ENCODE results near the gene SLC22A1.

SLC22A1 gene

DNA sequence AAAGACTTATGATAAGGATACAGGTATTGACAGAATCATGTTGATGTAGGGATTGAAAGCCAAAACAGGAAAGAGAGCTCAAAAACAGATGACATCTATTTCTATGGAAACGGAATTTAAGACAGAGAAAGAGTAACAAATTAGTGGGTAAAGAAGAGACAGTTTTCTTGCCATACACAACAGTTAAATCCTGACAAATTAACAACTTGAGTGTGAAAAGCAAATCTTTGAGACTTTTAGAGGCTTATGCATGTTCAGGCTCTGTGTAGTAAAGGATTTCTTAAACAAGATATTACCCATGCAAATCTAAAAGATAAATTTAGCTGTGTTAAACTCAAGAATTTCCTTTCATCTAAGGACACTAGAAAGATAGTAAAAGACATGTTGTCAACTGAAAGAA, 68.5 kb downstream of the SLC22A1 start:
- Mint-ChIP-seq H3K4me1 (ENCODE audit: low read depth) (no peaks in the 10 kb centered on the region), H3K9me3 (peaks cover 18% of the 10 kb centered on the region), H3K27me3 (peaks cover 3% of the 10 kb centered on the region), H3K36me3 (ENCODE audit: low read depth) (peaks cover 6% of the 10 kb centered on the region), H3K4me3 (no peak overlapping the region), H3K27ac (no peak overlapping the region)

DNA sequence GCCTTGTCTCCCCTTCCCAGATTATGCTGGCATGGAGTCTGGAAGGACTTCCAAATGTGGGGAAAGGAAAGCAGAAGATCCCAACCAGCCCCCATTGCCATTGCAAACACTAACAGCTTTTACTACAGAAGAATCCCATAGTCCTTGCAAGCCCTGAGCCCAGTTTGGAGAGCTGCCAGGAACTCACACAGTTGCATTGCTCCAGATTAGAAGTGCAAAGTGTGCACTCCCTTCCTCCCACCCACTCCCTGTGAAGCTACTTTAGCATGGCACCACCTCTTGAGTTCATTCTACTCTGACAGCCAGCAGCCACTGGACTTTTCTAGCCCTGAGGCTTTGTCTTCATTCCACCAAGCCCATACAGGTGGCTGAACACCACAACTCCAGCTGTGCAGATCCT, 69.4 kb downstream of the SLC22A1 start:
- Mint-ChIP-seq H3K9me3 (peaks cover 18% of the 10 kb centered on the region), H3K4me3 (no peak overlapping the region), H3K27me3 (no peaks in the 10 kb centered on the region), H3K4me1 (ENCODE audit: low read depth) (no peaks in the 10 kb centered on the region), H3K27ac (no peak overlapping the region), H3K36me3 (ENCODE audit: low read depth) (peaks cover 6% of the 10 kb centered on the region)

DNA sequence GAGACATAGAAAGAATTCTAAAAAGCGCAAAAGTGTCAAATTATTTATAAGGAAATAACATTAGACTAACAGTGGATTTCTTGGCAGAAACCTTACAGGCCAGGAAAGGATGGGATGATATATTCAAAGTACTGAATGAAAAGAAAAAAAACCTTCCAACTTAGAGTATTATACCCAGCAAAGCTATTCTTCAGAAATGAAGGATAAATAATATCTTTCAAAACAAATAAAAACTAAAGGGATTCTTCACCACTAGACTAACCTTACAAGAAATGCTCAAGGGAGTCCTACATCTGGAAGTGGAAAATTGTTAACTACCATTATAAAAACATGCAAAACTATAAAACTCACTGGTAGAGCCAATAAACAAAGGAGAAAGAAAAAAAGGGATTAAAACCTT, 71.2 kb downstream of the SLC22A1 start:
- H3K27me3 Mint-ChIP-seq = no peaks in the 10 kb centered on the region
- peaks cover 18% of the 10 kb centered on the region for H3K9me3 Mint-ChIP-seq
- peaks cover 6% of the 10 kb centered on the region for H3K36me3 Mint-ChIP-seq (ENCODE audit: low read depth)
- H3K27ac Mint-ChIP-seq = no peak overlapping the region
- H3K4me3 Mint-ChIP-seq = no peak overlapping the region
- no peaks in the 10 kb centered on the region for H3K4me1 Mint-ChIP-seq (ENCODE audit: low read depth)

DNA sequence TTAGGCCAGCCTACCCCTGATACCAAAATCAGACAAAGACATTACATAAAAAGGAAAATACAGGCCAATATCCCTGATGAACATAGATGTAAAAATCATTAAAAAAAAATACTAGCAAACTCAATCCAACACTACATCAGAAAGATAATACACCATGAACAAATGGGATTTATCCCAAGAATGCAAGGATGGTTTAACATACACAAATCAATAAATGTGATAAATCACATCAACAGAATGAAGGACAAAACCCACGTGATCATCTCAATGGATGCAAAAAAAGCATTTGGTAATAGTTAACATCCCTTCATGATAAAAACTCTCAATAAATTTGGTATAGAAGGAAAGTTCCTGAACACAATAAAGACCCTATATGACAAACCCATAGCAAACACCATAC, 73.2 kb downstream of the SLC22A1 start:
- Mint-ChIP-seq H3K27ac (no peak overlapping the region), H3K4me3 (no peak overlapping the region), H3K36me3 (ENCODE audit: low read depth) (peaks cover 6% of the 10 kb centered on the region), H3K27me3 (no peaks in the 10 kb centered on the region), H3K4me1 (ENCODE audit: low read depth) (no peaks in the 10 kb centered on the region), H3K9me3 (peaks cover 18% of the 10 kb centered on the region)

DNA sequence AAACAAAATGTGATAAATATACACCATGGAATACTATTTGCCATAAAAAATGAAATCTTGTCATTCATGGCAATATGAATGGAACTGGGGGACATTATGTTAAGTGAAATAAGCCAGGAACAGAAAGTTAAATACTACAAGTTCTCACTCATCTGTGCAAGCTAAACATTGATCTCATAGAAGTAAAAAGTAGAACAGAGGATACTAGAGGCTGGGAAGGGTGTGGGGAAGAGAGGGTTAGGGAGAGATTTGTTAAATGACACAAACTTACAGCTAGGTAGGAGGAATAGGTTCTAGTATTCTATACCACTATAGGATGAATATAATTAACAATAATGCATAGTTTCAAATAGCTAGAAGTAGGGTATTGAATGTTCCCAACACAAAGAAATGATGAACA, 76.0 kb downstream of the SLC22A1 start:
- H3K27me3 Mint-ChIP-seq = peaks cover 8% of the 10 kb centered on the region
- no peaks in the 10 kb centered on the region for H3K4me1 Mint-ChIP-seq (ENCODE audit: low read depth)
- H3K9me3 Mint-ChIP-seq = peaks cover 10% of the 10 kb centered on the region
- H3K27ac Mint-ChIP-seq = no peak overlapping the region
- H3K4me3 Mint-ChIP-seq = no peak overlapping the region
- no peaks in the 10 kb centered on the region for H3K36me3 Mint-ChIP-seq (ENCODE audit: low read depth)

DNA sequence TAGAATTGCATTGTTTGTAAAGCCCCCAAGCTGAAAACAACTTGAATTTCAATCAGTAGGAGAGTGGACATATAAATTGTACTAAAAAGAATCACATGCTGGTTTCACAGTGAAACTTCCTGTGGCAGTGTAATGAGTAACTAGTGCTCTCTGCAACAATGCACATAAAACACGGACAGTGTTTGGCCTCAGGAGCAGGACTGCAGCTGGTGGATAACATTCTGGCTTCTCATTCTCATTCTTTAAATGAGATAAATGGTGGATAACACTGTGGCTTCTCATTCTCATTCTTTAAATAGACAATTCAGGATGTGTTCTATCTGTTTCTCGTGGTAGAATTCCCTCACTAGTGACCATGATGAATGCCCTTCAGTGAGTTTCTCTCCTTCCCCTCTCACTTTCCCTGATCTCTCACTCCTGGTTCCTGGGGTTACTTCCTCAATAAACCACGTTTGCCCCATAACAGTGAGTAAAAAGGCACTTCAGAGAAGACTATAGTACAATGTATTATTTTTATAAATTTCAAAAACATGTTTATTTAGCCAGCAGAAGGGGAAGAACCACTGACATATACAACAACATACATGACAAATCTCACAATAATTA, 77.1 kb downstream of the SLC22A1 start:
- no peak overlapping the region for H3K4me3 Mint-ChIP-seq
- H3K36me3 Mint-ChIP-seq (ENCODE audit: low read depth) = no peaks in the 10 kb centered on the region
- no peaks in the 10 kb centered on the region for H3K4me1 Mint-ChIP-seq (ENCODE audit: low read depth)
- peaks cover 8% of the 10 kb centered on the region for H3K27me3 Mint-ChIP-seq
- H3K27ac Mint-ChIP-seq = no peak overlapping the region
- peaks cover 4% of the 10 kb centered on the region for H3K9me3 Mint-ChIP-seq

DNA sequence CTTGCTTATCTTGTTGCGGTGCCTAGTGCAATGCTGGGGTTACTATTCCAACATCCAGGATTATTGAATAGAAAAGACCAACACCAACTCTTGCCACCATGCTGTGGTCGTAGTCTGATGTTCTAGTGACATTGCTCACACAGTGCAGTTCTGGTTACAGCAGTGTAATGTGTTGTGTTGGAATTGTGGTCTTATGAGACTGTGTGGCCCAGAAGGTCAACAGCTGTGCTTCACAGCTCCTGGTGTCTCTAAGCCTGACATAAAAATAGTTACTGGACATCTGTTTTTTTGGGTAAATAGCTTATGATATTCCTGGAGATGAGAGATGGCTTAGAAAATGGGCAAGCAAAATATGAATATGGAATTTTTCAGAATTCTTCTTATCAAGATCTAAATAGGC, 79.4 kb downstream of the SLC22A1 start:
- no peak overlapping the region for H3K4me3 Mint-ChIP-seq
- peaks cover 3% of the 10 kb centered on the region for H3K9me3 Mint-ChIP-seq

DNA sequence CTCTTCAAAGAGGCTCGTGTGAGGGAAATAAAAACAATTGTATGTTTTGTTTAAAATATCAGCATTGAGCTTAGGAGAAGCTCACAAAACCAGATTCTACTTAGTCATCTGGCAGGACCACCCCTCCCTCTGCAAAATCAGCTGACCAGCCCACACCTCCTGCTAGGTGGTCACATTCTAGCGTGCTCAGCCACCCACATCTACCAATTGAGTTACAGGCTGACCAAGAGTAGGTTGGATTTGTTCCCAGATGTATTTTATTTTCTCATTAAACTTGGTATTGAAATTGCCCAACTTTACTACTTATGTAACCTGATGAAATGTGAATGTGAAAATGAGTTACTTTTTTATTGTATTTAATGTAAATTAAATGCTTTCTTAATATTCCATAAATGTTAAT, 80.8 kb downstream of the SLC22A1 start:
- H3K27ac Mint-ChIP-seq = no peak overlapping the region
- H3K4me1 Mint-ChIP-seq (ENCODE audit: low read depth) = no peaks in the 10 kb centered on the region
- H3K4me3 Mint-ChIP-seq = no peak overlapping the region
- H3K36me3 Mint-ChIP-seq (ENCODE audit: low read depth) = no peaks in the 10 kb centered on the region
- H3K27me3 Mint-ChIP-seq = peaks cover 21% of the 10 kb centered on the region
- peaks cover 3% of the 10 kb centered on the region for H3K9me3 Mint-ChIP-seq

More for the DNA sequence above, 79.4 kb downstream of the SLC22A1 start:
- Mint-ChIP-seq H3K36me3 (ENCODE audit: low read depth) (no peaks in the 10 kb centered on the region), H3K27me3 (peaks cover 14% of the 10 kb centered on the region), H3K27ac (no peak overlapping the region), H3K4me1 (ENCODE audit: low read depth) (no peaks in the 10 kb centered on the region)

DNA sequence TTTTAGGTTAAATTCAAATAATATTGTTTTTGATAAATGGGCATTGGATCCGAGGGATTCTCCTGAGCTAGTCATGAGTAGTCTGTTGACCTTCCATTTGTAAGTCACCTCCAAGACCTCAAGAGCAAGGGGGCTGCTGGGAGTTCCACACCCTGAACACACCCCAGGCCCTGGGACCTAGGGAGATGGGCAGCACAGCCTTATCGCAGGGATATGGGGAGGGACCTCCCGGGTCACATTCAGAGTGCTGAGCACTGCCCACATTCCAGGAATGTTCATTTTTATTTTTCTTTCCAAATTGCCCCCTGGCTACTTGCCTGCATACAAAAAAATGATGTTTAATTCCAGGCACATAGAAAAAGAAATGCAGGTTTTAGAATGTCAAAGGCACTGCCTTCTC, 81.5 kb downstream of the SLC22A1 start:
- H3K4me3 Mint-ChIP-seq = no peak overlapping the region

DNA sequence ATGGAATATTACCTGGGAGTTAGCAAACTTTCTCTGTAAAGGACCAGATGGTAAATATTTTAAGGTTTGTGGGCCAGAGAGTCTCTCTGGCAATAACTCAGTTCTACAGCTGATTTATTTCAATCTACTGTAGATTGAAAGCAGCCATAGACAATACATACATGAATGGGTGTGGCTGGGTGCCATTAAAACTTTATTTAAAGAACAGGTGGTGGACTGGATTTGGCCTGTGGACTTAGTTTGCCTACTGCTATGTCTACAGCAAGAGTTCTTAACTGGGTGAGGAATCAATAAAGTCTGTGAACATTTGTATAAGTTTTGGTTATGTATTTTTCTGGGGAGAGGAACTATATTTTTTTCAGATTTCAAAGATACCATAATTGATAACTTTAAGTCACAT, 81.9 kb downstream of the SLC22A1 start:
- H3K9me3 Mint-ChIP-seq = peaks cover 9% of the 10 kb centered on the region
- no peak overlapping the region for H3K27ac Mint-ChIP-seq
- H3K4me3 Mint-ChIP-seq = no peak overlapping the region
- H3K36me3 Mint-ChIP-seq (ENCODE audit: low read depth) = no peaks in the 10 kb centered on the region
- H3K4me1 Mint-ChIP-seq (ENCODE audit: low read depth) = no peaks in the 10 kb centered on the region
- peaks cover 27% of the 10 kb centered on the region for H3K27me3 Mint-ChIP-seq

More for the DNA sequence above, 81.5 kb downstream of the SLC22A1 start:
- Mint-ChIP-seq H3K4me1 (ENCODE audit: low read depth) (no peaks in the 10 kb centered on the region), H3K36me3 (ENCODE audit: low read depth) (no peaks in the 10 kb centered on the region), H3K27me3 (peaks cover 26% of the 10 kb centered on the region), H3K27ac (no peak overlapping the region), H3K9me3 (peaks cover 8% of the 10 kb centered on the region)

DNA sequence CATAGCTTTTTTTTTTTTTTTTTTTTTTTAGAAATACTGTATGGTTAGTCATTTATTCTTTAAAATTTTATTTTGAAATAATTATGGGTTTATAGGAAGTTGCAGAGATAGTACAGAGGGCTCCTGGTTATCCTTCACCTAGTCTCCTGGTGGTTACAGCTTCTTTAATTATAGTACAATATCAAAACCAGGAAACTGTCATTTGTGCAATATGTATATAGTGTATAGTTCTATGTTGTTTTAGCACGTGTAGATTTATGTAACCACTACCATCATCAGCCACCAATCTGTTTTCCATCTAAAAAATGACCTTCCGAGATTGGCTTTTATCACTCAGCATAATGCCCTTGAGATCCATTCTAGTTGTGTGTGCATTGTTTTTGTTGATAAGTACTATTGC, 82.3 kb downstream of the SLC22A1 start:
- Mint-ChIP-seq H3K27ac (no peak overlapping the region), H3K36me3 (ENCODE audit: low read depth) (no peaks in the 10 kb centered on the region), H3K4me1 (ENCODE audit: low read depth) (no peaks in the 10 kb centered on the region), H3K4me3 (no peak overlapping the region), H3K27me3 (peaks cover 27% of the 10 kb centered on the region), H3K9me3 (peaks cover 9% of the 10 kb centered on the region)

DNA sequence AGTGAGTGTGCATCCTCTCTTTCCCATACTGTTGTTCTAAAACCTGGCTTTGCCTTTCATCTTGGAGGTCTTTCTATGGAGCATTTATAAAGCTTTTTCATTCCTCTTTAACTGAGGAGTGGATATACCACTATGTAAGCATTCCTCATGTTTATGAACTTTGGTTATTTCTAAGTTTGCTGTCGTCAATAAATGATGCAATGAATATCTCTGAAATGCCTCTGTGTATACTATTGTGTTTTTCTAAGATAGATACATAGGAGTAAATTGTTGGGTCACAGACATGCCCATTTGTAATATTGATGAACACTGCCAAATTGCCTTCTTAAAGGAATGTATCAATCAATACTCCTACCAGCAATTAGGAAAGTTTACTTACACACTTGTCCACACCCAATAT, 83.1 kb downstream of the SLC22A1 start:
- Mint-ChIP-seq H3K36me3 (ENCODE audit: low read depth) (no peaks in the 10 kb centered on the region), H3K4me1 (ENCODE audit: low read depth) (no peaks in the 10 kb centered on the region), H3K27ac (no peak overlapping the region), H3K27me3 (peaks cover 27% of the 10 kb centered on the region), H3K4me3 (no peak overlapping the region), H3K9me3 (peaks cover 9% of the 10 kb centered on the region)

DNA sequence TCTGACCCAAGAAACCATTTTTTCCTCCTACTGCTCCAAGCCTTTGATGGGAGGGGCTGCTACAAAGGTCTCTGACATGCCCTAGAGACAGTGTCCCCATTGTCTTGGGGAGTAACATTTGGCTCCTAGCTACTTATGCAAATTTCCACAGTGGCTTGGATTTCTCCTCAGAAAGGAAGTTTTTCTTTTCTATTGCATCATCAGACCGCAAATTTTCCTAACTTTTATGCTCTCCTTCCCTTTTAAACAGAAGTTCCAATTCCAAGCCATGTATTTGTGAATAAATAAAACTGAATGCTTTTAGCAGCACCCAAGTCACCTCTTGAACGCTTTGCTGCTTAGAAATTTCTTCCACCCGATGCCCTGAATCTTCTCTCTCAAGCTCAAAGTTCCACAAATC, 86.0 kb downstream of the SLC22A1 start:
- Mint-ChIP-seq H3K27ac (no peak overlapping the region), H3K36me3 (ENCODE audit: low read depth) (no peaks in the 10 kb centered on the region), H3K4me3 (no peak overlapping the region), H3K27me3 (peaks cover 42% of the 10 kb centered on the region), H3K4me1 (ENCODE audit: low read depth) (no peaks in the 10 kb centered on the region), H3K9me3 (peaks cover 9% of the 10 kb centered on the region)
